Gastroesophageal sphincter (tissue), 4 donors: ENCODE results near the gene TTC6. TPM values are rescaled to one million over a fixed set of nuclear protein-coding genes. Genes with fewer than 3 reads are reported as not detected.

Experiments
- ATAC-seq: fragments of 150-250 bp; one replicate; pipeline ENCODE4 v1.9.1; 2016; ENCODE audit warnings: mild to moderate bottlenecking, moderate library complexity
- H3K27ac ChIP-seq, 4 donors: fragments of 200-600 bp; sonication (generic) in 3 of 4; 1 replicate in 3 of 4; 2 replicates in 1 of 4; pipeline ENCODE4 v1.5.1; 2016 to 2019
- H3K27me3 ChIP-seq: fragments of 200-600 bp; sonication (generic); one replicate; pipeline ENCODE4 v1.5.1; 2019
- H3K36me3 ChIP-seq, 2 donors: fragments of 200-600 bp; sonication (generic); one replicate each; pipeline ENCODE4 v1.5.1; 2019; ENCODE audit warnings: control low read depth in 1 of 2
- H3K4me1 ChIP-seq, 3 donors: fragments of 200-600 bp; sonication (generic); 1 replicate in 2 of 3; 2 replicates in 1 of 3; pipeline ENCODE4 v1.5.1; 2016 to 2019; ENCODE audit warnings: control low read depth in 2 of 3
- H3K4me3 ChIP-seq, 2 donors: fragments of 200-600 bp; sonication (generic); one replicate each; pipeline ENCODE4 v1.5.1; 2019; ENCODE audit warnings: mild to moderate bottlenecking in 1 of 2, moderate library complexity in 1 of 2
- H3K9me3 ChIP-seq, 3 donors: fragments of 200-600 bp; sonication (generic); one replicate each; pipeline ENCODE4 v1.5.1; 2017 to 2019; ENCODE audit warnings: control low read depth in 2 of 3
- CTCF ChIP-seq, 4 experiments: fragments of 200-600 bp in 2 of 4; fragments of 450-650 bp in 2 of 4; sonication (generic) in 1 of 4; IDR thresholded peaks; one replicate each; pipeline ENCODE4 v1.5.1; 2017 to 2019; ENCODE audit warnings: antibody characterized with exemption in 4 of 4, mild to moderate bottlenecking in 2 of 4, moderate library complexity in 2 of 4
- EP300 ChIP-seq: sonication (generic); formaldehyde crosslinking; IDR thresholded peaks from one replicate; pipeline ENCODE4 v1.6.1; 2017; ENCODE audit warnings: antibody characterized with exemption, mild to moderate bottlenecking
- POLR2A ChIP-seq, 2 donors: fragments of 450-650 bp; IDR thresholded peaks; one replicate each; pipeline ENCODE4 v1.6.1; 2017; ENCODE audit warnings: antibody characterized with exemption in 2 of 2, mild to moderate bottlenecking in 2 of 2, moderate library complexity in 1 of 2
- POLR2AphosphoS5 ChIP-seq: sonication (generic); formaldehyde crosslinking; IDR thresholded peaks from one replicate; pipeline ENCODE4 v1.6.1; 2017; ENCODE audit warnings: antibody characterized with exemption
- WGBS, 2 donors: methylation state at CpG; one replicate each; pipeline ENCODE4 v1.1.5; 2018; ENCODE audit warnings: low coverage in 1 of 2; 5-methylcytosine and 5-hydroxymethylcytosine counted together
- total RNA-seq, 4 donors: library from RNA; depleted of rRNA; stranded (reverse); fragments of >200 nt; gene quantifications; one replicate each; pipeline ENCODE4 v1.1.0, GENCODE V29; 2016

The TTC6 gene
- total RNA-seq, 4 donors from 2014 or later, result 0.31 to 1.1 TPM; not detected in 2

- Histone ChIP-seq H3K4me1 (no peaks in the 10 kb centered on the region), H3K9me3 (peaks cover 0 to 25% (median 0%) of the 10 kb centered on the region in 3 donors), H3K36me3 (no peaks in the 10 kb centered on the region), H3K27me3 (peaks cover 95% of the 10 kb centered on the region), H3K4me3 (no peak overlapping the region), H3K27ac (no peak overlapping the region)
- TF ChIP-seq POLR2A (IDR thresholded peaks at IDR 0.05) (no peak), EP300 (no peak), POLR2AphosphoS5 (no peak), CTCF (IDR thresholded peaks at IDR 0.05) (no peak)
- ATAC-seq, result no peak
- 71 to 88% methylated on average over 3 of the region's 3 CpGs for WGBS, 2 donors
Measured at GRCh38 chr14:37608649-37609048, 13.2 kb downstream of the TTC6 start.

- Histone ChIP-seq H3K4me3 (no peak overlapping the region), H3K9me3 (peaks cover 0 to 47% (median 0%) of the 10 kb centered on the region in 3 donors), H3K4me1 (no peaks in the 10 kb centered on the region), H3K27me3 (peaks cover 83% of the 10 kb centered on the region), H3K27ac (no peak overlapping the region), H3K36me3 (no peaks in the 10 kb centered on the region)
- no peak for ATAC-seq
- TF ChIP-seq CTCF (IDR thresholded peaks at IDR 0.05) (no peak), POLR2A (IDR thresholded peaks at IDR 0.05) (no peak), POLR2AphosphoS5 (no peak), EP300 (no peak)
- 51 to 80% methylated on average over 1 to 5 of the region's 52 CpGs for WGBS, 2 donors
Measured at GRCh38 chr14:37610945-37611523, 15.6 kb downstream of the TTC6 start.

GRCh38 chr14:37615582-37616289, 20.3 kb downstream of the TTC6 start:
- H3K27me3 ChIP-seq, result peaks cover 46% of the 10 kb centered on the region
- 92 to 95% methylated on average over 3 of the region's 3 CpGs for WGBS, 2 donors
- peaks cover 0 to 58% (median 0%) of the 10 kb centered on the region in 3 donors for H3K9me3 ChIP-seq
- no peaks in the 10 kb centered on the region for H3K36me3 ChIP-seq
- TF ChIP-seq POLR2AphosphoS5, result no peak
- TF ChIP-seq CTCF (IDR thresholded peaks at IDR 0.05), result no peak
- no peak for TF ChIP-seq EP300
- no peak for TF ChIP-seq POLR2A (IDR thresholded peaks at IDR 0.05)
- H3K4me3 ChIP-seq, result no peak overlapping the region
- ATAC-seq, result no peak
- no peaks in the 10 kb centered on the region for H3K4me1 ChIP-seq
- H3K27ac ChIP-seq, result no peak overlapping the region

- Histone ChIP-seq H3K4me3 (no peak overlapping the region), H3K27ac (no peak overlapping the region), H3K36me3 (no peaks in the 10 kb centered on the region), H3K9me3 (peaks cover 0 to 49% (median 0%) of the 10 kb centered on the region in 3 donors), H3K27me3 (peaks cover 46% of the 10 kb centered on the region), H3K4me1 (no peaks in the 10 kb centered on the region)
- WGBS, 2 donors, result 86 to 100% methylated on average over 1 to 4 of the region's 4 CpGs
- no peak for TF ChIP-seq CTCF (IDR thresholded peaks at IDR 0.05)
- ATAC-seq, result no peak
Measured at GRCh38 chr14:37616853-37617252, 21.4 kb downstream of the TTC6 start.

- Histone ChIP-seq H3K27ac (no peak overlapping the region), H3K27me3 (peaks cover 47% of the 10 kb centered on the region), H3K9me3 (peaks cover 0 to 40% (median 0%) of the 10 kb centered on the region in 3 donors), H3K4me1 (peaks cover 0 to 9% (median 6%) of the 10 kb centered on the region in 3 donors), H3K4me3 (no peak overlapping the region), H3K36me3 (no peaks in the 10 kb centered on the region)
- no peak for ATAC-seq
- no peak for TF ChIP-seq EP300
- TF ChIP-seq CTCF (IDR thresholded peaks at IDR 0.05), result no peak
- no peak for TF ChIP-seq POLR2AphosphoS5
- TF ChIP-seq POLR2A (IDR thresholded peaks at IDR 0.05), result no peak
- WGBS, 2 donors, result 100% methylated on average over 1 of the region's 1 CpG; no CpG with 5 or more reads in 1 of the 2 donors
Measured at GRCh38 chr14:37617864-37618365, 22.5 kb downstream of the TTC6 start.
